Activated gamma-delta T cell treated with anti-CD3 and anti-CD28 coated beads, Interleukin-2, amount 50 U/mL, for 16 hours (primary cell): ENCODE measurements around the gene AKR1D1.

Experiments
- DNase-seq: peaks from one replicate; pipeline ENCODE4 v3.0.0-alpha.2; 2020; ENCODE audit warnings: low read depth

Gene AKR1D1

GRCh38 chr7:138166681-138167080 is 90.4 kb downstream of the AKR1D1 start:
- DNase-seq, result no peak

- DNase-seq, result no peak
Observed at GRCh38 chr7:138167222-138167621, 91.0 kb downstream of the AKR1D1 start.

- no peak for DNase-seq
Observed at GRCh38 chr7:138167869-138168296, 91.6 kb downstream of the AKR1D1 start.
